Measurements from ENCODE around the gene CHST7. TPM values are rescaled to one million over a fixed set of nuclear protein-coding genes. Genes with fewer than 3 reads are reported as not detected.

CHST7 gene
- total RNA-seq, 1 experiment from 2014 or later, result 17.1 TPM

DNA sequence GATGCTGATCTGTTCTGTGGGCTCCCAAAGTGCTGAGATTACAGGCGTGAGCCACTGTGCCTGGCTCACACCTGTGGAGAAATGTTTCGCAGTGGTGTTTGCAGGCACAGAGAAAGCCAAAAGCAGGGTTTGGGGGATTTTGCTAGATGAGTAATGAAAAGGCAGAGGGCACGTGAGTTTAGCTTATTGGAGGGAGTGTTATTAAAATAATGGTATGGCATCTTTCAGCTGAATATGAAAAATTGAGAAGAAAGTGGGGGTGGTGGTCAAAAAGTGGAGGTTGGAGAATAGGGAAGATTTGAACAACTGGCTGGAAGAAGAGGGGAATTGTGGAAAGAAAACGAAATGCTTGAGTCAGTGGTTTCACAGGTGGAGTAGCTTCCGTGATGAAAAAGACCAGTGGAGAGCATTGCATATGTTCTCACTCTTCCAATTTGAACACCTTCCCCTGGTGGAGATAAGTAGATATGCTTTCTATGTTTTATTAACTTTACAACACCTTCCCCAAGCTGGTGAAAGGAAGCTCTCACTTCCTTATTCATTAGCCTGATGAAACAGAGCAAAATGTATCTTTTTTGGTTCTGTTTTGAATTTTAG lies 1.1 kb upstream of the CHST7 start:
- H3K27me3 Mint-ChIP-seq (ENCODE audit: low read depth), result peaks cover 6% of the 10 kb centered on the region
- Histone ChIP-seq H3K79me2 (ENCODE audit: insufficient read depth, low read length) (peaks cover 8% of the 10 kb centered on the region; the same call in 1 of the 2 replicates), H4K20me1 (ENCODE audit: control insufficient read depth, insufficient read depth, insufficient read length) (no peaks in the 10 kb centered on the region), H2BK15ac (ENCODE audit: low read depth, low read length) (no peak overlapping the region), H2BK120ac (ENCODE audit: low read depth, low read length, poor library complexity, severe bottlenecking) (no peak overlapping the region), H3K27me3 (ENCODE audit: insufficient read depth, low read length) (no peaks in the 10 kb centered on the region; the same call in 1 of the 2 replicates), H2AK5ac (ENCODE audit: insufficient read length, low read length) (no peak overlapping the region), H4K91ac (ENCODE audit: insufficient read length, low read depth, low read length) (no peak overlapping the region), H3K9ac (ENCODE audit: extremely low read depth, insufficient read length, low read length) (no peak overlapping the region), H3K56ac (ENCODE audit: insufficient read length, low read depth, low read length) (no peak overlapping the region), H3T11ph (ENCODE audit: low read length) (no peak overlapping the region), H3K79me1 (ENCODE audit: insufficient read depth, low read depth, low read length, poor library complexity, severe bottlenecking) (no peaks in the 10 kb centered on the region), H2BK12ac (ENCODE audit: insufficient read length, low read depth, low read length) (no peak overlapping the region), H4K5ac (ENCODE audit: insufficient read length, low read depth, low read length) (no peak overlapping the region), H2BK20ac (ENCODE audit: low read depth, low read length, poor library complexity, severe bottlenecking) (no peak overlapping the region), H3K23me2 (ENCODE audit: insufficient read length, low read depth, low read length, poor library complexity, severe bottlenecking) (peaks cover 5% of the 10 kb centered on the region), H3K14ac (ENCODE audit: insufficient read depth, low read length) (no peak overlapping the region), H3K27ac (ENCODE audit: insufficient read length, low read depth, low read length) (no peak overlapping the region), H3K9me3 (ENCODE audit: control insufficient read depth, low read depth, low read length) (peaks cover 4% of the 10 kb centered on the region), H3K18ac (ENCODE audit: insufficient read length, low read depth, low read length) (no peak overlapping the region), H4K8ac (replicated peaks; ENCODE audit: insufficient read length, low read depth, low read length) (no peak overlapping the region), H3K4ac (ENCODE audit: low read depth, low read length) (no peak overlapping the region), H3K23ac (ENCODE audit: insufficient read length, low read depth, low read length) (no peak overlapping the region), H2BK5ac (ENCODE audit: insufficient read length, low read length) (no peak overlapping the region), H2AFZ (ENCODE audit: low read length) (no peak overlapping the region), H3K4me2 (ENCODE audit: insufficient read depth, insufficient read length, low read length) (no peak overlapping the region), H3K4me1 (ENCODE audit: insufficient read depth, low read length) (no peaks in the 10 kb centered on the region; the same call in 1 of the 2 replicates)
- peaks cover 12 to 21% of the 10 kb centered on the region in 2 experiments for H3K4me1 Mint-ChIP-seq
- peak overlapping the region in 1 of 2 experiments; percentile 45; a peak in 2 of 5 replicates for H3K4me3 Mint-ChIP-seq
- no peak overlapping the region for H3K27ac Mint-ChIP-seq
- H3K36me3 Mint-ChIP-seq (ENCODE audit: insufficient read depth in 1 of 3, low read depth in 3 of 3), result peaks cover 6 to 20% (median 11%) of the 10 kb centered on the region in 3 experiments; a peak in 6 of 7 replicates
- TF ChIP-seq, protein P1, sequence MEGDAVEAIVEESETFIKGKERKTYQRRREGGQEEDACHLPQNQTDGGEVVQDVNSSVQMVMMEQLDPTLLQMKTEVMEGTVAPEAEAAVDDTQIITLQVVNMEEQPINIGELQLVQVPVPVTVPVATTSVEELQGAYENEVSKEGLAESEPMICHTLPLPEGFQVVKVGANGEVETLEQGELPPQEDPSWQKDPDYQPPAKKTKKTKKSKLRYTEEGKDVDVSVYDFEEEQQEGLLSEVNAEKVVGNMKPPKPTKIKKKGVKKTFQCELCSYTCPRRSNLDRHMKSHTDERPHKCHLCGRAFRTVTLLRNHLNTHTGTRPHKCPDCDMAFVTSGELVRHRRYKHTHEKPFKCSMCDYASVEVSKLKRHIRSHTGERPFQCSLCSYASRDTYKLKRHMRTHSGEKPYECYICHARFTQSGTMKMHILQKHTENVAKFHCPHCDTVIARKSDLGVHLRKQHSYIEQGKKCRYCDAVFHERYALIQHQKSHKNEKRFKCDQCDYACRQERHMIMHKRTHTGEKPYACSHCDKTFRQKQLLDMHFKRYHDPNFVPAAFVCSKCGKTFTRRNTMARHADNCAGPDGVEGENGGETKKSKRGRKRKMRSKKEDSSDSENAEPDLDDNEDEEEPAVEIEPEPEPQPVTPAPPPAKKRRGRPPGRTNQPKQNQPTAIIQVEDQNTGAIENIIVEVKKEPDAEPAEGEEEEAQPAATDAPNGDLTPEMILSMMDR (conservative IDR thresholded peaks at IDR 0.05), result no peak
- no peak for DNase-seq
- peaks cover 65 to 66% of the 10 kb centered on the region in 2 experiments for H3K9me3 Mint-ChIP-seq
- no CpG with 5 or more reads among the region's 5 CpGs for WGBS (ENCODE audit: extremely low coverage, insufficient read length, low lambda C conversion rate)

Data from H9 (cell line).